Measurements from ENCODE around the gene SNX14.
"Not testable (repeated sequence)": the region's sequence is repeated elsewhere in the genome, so short reads cannot be mapped to it uniquely, and the experiment has no call there.

The SNX14 gene

DNA sequence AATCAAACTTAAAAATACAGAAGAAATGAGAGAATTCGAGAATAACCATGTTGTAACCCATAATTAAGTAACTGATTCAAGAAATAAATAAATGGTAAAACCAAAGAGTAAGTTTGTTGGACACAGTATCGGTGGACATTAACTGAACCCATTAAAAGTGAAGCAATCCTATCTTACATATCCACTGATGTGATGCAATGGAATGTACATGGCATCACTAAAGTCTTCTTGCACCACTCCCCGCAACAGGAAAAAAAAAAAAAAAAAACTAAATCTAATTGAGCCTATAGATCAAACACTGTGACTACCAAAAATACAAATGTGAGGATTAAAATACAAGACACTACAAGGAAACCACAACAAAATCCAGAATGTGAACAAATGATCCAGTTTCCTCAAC is 7.9 kb downstream of the SNX14 start:
- no peak for DNase-seq

DNA sequence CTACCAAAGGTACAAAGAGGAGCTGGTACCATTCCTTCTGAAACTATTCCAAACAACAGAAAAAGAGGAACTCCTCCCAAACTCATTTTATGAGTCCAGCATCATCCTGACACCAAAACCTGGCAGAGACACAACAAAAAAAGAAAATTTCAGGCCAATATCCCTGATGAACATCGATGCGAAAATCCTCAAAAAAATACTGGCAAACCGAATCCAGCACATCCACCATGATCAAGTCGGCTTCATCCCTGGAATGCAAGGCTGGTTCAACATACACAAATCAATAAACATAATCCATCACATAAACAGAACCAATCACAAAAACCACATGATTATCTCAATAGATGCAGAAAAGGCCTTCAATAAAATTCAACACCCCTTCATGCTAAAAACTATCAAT is 10.8 kb downstream of the SNX14 start:
- not testable (repeated sequence) for DNase-seq

DNA sequence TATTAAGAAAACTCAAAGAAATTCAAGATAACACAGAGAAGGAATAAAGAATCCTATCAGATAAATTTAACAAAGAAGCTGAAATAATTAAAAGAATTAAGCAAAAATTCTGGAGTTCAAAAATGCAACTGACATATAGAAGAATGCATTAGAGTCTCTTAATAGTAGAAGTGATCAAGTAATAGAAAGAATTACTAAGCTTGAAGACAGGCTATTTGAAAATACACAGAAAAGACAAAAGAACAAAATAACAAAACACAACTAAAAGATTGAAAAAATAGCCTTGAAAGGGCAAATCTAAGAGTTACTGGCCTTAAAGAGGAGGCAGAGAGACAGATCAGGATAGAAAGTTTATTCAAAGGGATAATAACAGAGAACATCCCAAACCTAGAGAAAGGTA is 12.1 kb downstream of the SNX14 start:
- no peak for DNase-seq

DNA sequence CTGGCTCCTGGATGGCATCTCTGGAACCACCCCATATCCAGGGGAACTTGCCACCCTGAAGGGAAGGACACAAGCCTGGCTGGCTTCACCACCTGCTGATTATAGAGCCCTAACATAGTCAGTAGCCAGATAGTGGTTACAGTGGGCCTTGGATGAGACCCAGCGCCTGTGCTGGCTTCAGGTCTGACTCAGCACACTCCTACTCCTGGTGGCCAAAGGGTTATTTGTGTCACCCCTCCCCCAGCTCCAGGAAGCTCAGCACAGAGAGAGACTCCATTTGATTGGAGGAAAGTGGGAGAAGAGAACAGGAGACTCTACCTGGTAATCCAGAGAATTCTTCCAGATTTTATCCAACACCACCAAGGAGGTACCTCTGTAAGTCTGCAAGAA is 12.8 kb downstream of the SNX14 start:
- DNase-seq = no peak

DNA sequence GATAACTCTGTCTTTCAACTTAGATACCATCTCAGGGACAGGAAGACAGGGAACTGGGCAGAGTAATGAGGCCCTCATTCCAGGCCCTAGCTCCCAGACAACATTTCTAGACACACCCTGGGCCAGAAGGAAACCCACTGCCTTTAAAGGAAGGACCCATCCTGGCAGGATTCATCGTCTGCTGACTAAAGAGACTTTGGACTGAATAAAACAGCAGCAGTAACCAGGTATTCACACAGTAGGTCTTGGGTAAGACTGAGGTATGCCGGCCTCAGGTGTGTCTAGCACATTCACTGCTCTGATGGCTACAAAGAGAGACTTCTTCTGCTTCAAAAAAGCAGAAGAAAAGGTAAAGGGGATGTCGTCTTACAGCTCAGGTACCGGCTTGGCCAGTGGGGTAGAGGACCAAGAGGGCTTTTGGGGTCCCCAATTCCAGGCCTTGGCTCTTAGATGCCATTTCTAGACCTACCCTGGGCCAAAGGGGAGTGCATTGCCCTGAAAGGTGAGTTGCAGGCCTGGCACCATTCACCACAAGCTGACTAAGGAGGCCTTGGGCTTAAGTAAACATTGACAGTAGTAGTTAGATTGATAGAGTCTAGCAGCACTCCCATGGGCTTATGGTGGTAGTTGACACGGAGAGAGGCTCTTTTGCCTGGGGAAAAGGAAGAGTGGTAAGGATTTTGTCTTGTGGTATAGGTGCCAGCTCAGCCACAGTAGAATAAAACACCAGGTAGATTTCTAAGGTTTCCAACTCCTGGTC is 13.4 kb downstream of the SNX14 start:
- DNase-seq = no peak

DNA sequence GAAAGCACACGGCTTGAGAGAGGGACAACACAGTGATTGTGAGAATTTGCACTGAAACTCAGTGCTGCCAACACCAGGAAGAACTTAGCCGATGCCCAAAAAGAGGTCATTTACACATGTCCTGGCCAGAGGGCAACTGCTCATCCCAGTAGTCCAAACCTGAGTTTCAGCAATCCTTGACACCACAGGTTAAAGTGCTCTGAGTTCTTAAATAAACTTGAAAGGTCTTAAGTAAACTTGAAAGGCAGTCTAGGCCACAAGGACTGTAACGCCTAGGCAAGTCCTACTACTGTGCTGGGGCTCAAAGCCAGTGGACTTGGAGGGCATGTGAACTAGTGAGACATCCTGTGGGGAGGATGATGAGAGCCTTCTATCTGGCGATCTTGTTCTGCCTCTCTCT is 14.1 kb downstream of the SNX14 start:
- DNase-seq = no peak

DNA sequence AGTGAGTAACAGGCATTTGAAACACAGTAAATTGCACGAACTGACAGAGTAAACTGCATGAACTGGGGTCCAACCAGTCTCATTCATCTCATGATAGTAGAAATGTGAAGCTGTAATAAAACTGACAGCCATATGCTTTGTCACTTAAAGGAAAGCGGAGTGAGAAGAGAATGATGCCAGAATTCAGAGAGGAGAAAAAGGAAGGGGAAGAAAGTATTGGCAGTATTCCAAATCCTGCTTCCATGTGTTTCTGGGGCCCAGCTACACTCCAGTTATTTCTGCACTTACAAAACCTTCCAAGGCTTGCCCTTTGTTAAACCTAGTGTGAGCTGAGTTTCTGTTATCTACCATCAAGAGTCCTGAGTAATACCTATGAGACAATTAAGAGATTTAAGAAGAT is 17.2 kb downstream of the SNX14 start:
- peak; percentile 34 for DNase-seq

GRCh38 chr6:85574932-85575598 is 18.6 kb downstream of the SNX14 start:
- DNase-seq = no peak

GRCh38 chr6:85569323-85569722 is 24.3 kb downstream of the SNX14 start:
- no peak for DNase-seq

GRCh38 chr6:85568411-85568810 is 25.2 kb downstream of the SNX14 start:
- no peak for DNase-seq

- no peak for DNase-seq
Measured at GRCh38 chr6:85565736-85566135, 27.9 kb downstream of the SNX14 start.

DNA sequence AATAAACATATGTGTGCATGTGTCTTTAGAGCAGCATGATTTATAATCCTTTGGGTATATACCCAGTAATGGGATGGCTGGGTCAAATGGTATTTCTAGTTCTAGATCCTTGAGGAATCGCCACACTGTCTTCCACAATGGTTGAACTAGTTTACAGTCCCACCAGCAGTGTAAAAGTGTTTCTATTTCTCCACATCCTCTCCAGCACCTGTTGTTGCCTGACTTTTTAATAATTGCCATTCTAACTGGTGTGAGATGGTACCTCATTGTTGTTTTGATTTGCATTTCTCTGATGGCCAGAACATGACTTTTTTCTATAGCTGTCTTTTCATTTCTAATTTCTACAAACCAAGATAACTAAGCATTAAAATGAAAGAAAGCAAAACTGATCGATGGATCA is 29.4 kb downstream of the SNX14 start:
- DNase-seq = not testable (repeated sequence)

- no peak for DNase-seq
Measured at GRCh38 chr6:85561750-85562357, 31.8 kb downstream of the SNX14 start.

- DNase-seq = no peak
Measured at GRCh38 chr6:85556992-85557668, 36.5 kb downstream of the SNX14 start.

DNA sequence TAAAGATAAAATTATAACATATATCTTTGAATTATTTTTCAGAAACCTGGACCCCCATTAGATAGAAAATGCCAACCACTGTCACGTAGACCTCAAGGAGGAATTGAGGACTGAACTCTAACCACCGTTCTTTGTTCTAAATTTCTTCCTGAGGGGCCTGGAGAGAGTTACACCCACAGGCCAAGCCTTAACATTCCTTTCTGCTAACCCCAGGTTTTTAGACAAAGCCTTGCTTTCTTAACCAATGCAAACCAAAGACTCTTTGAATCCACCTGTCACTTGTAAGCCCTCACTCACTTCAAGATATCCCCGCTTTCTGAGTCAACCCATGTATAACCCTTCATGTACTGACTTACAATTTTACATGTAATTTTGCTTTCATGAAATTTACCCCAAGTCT is 41.0 kb downstream of the SNX14 start:
- DNase-seq = no peak

DNA sequence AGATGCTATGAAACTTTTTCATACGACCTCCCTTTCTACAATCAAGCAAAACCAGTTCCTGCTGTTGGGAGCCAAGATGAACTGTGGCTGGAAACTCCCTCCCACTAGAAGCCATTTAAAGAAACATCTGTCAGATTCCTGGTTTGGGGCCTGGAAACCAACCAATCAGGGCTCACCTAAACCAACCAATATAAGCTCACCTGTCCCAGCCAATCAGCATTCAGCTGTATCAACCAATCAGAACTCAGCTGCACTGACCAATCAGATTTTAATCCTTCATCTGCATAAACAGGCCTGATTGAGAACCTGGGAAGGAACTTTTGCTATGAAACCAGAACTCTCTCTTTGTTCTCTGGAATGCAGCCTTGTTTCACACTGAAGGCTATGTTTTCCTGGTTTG is 42.4 kb downstream of the SNX14 start:
- peak; percentile 11 for DNase-seq

DNA sequence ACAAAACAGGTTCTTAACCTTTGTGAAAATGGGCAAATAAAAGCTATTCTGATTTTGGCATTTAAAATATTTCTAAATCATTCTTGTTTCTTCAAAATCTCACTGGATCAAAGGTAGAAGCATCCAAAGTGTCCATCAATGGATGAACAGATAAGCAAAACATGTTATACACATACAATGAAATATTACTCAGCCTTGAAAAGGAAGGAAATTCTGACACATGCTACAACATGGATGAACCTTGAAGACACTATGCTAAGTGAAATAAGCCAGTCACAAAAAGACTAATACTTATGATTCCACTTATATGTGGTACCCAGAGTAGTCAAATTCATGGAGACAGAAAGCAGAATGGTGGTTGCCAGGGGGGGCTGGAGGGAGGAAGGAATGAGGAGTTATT is 45.9 kb downstream of the SNX14 start:
- no peak for DNase-seq

GRCh38 chr6:85544776-85545175 is 48.9 kb downstream of the SNX14 start:
- no peak for DNase-seq

DNA sequence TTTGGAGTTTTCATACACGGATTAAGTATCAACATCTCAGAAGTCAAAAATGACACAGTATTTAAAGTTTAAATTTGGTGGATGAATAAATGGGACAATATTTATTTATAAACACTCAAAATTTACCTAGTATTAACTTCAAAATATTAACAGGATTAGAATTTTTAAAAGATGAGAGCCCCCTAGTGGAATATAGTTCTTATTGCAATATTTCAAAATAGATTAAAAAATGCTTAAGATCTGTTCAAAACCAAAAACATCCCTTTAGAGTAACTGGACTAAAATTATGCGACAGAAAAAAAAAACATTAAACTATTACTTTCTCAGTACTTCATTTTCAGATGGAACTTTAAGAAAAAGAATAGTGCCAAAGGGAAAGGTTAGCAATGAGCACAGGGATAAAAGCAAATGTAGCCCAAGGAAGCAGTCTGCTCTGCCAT is 56.6 kb downstream of the SNX14 start:
- DNase-seq = peak; percentile 25

- not testable (repeated sequence) for DNase-seq
Measured at GRCh38 chr6:85524281-85524680, 69.4 kb downstream of the SNX14 start.

DNA sequence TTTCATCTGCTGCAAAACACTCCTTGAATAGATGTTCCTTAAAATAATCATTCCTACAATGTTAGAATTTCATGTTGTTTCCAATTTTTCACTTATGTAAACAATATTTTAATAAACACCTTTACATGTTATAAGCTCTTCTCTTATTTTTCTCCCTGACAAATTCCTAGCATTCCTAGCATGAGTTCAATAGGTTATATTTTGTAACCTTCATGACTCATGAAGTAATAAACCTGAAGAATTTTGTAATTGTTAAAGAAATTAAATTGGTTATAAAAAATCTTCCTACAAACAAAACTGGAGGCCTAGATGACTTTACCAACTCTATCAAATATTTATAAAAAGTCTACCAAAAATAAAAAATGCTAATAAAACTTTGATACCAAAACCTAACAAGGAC is 77.5 kb downstream of the SNX14 start:
- DNase-seq = no peak

DNA sequence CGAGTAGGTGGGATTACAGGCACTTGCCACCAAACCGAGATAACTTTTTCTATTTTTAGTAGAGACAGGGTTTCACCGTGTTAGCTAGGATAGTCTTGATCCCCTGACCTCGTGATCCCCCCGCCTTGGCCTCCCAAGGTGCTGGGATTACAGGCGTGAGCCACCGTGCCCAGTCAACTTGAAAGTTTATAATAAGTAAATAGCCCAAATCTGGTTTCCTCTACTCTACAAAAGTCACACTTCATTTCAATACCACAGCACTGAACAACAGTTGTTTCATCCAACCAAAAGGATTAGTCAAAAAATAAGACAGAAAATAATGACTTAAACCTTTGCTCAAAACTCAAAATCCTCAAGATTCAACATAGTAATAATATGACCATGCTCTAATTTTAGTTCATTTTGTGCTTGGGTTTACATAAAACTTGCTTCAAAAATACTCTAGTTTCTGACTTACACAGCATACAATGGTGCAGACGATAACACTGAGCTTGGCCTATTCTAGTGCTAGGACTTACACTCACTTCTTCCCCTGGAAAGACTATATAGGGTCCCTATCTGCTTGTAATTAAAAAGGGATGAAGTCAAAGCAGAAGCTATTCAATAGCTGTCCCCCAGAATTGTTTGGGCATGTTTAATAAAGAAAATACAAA is 87.1 kb downstream of the SNX14 start:
- DNase-seq = no peak

DNA sequence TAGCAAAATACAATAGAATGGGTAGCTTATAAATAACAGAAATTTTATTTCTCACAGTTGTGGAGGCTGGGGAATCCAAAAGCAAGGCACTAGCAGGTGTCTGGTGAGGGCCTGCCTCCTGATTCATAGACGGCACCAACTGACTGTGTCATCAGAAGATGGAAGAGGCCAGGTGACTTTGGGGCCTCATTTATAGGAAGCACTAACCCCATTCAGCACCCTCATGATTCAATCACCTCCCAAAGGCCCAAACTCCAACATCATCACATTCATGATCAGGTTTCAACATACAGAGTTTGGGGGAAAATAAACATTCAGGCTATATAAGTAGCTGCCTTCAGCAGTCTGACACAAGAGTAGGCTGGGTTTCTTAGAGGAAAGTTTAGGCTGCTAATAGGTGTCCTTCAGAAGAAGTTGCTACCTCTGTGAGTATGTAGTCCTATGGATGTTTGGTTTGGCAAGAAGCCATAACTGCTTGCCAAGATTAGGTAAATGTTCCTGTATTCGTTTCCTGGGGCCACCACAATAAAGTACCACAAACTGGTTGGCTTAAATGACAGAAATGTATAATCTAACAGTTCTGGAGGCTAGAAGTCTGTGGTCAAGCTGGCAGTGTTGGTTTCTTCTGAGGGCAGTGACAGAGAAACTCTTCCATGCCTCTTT is 94.9 kb downstream of the SNX14 start:
- DNase-seq = no peak
